ENCODE measurements around the gene NECAB3. TPM values are rescaled to one million over a fixed set of nuclear protein-coding genes. Genes with fewer than 3 reads are reported as not detected.

Gene NECAB3
- total RNA-seq, 1 donor, result 27.1 TPM

- Histone ChIP-seq H3K27me3 (ENCODE audit: insufficient read depth, low read length) (no peaks in the 10 kb centered on the region), H3K27ac (ENCODE audit: low read depth, low read length) (peak overlapping the region; percentile 64), H3K9me3 (ENCODE audit: low read depth, low read length) (no peaks in the 10 kb centered on the region), H3K4me1 (ENCODE audit: insufficient read depth, low read length) (peaks cover 6% of the 10 kb centered on the region), H3K4me3 (ENCODE audit: insufficient read depth, low read length) (peak overlapping the region; percentile 88), H4K20me1 (ENCODE audit: insufficient read depth, low read length) (no peaks in the 10 kb centered on the region), H2AFZ (ENCODE audit: low read length) (peak overlapping the region; percentile 97), H3K4me2 (ENCODE audit: insufficient read depth, low read length) (peak overlapping the region; percentile 96), H3K79me2 (ENCODE audit: insufficient read depth, low read length) (peaks cover 7% of the 10 kb centered on the region), H3K36me3 (ENCODE audit: insufficient read depth, low read length) (no peaks in the 10 kb centered on the region)
- TF ChIP-seq CTCF (IDR thresholded peaks at IDR 0.05; ENCODE audit: extremely low read depth, low read depth, low read length), result no peak
- DNase-seq (ENCODE audit: insufficient read length, low spot score, missing footprints), result no peak
Observed at GRCh38 chr20:33719277-33719988, 45.2 kb upstream of the NECAB3 start.

GRCh38 chr20:33716498-33716897 is 42.3 kb upstream of the NECAB3 start:
- peaks cover 7% of the 10 kb centered on the region for H3K79me2 ChIP-seq (ENCODE audit: insufficient read depth, low read length)
- peaks cover 6% of the 10 kb centered on the region for H3K4me1 ChIP-seq (ENCODE audit: insufficient read depth, low read length)
- no peak overlapping the region for H3K27ac ChIP-seq (ENCODE audit: low read depth, low read length)
- TF ChIP-seq CTCF (IDR thresholded peaks at IDR 0.05; ENCODE audit: extremely low read depth, low read depth, low read length), result no peak
- H3K4me3 ChIP-seq (ENCODE audit: insufficient read depth, low read length), result no peak overlapping the region
- H4K20me1 ChIP-seq (ENCODE audit: insufficient read depth, low read length), result no peaks in the 10 kb centered on the region
- no peak overlapping the region for H2AFZ ChIP-seq (ENCODE audit: low read length)
- H3K9me3 ChIP-seq (ENCODE audit: low read depth, low read length), result no peaks in the 10 kb centered on the region
- H3K27me3 ChIP-seq (ENCODE audit: insufficient read depth, low read length), result no peaks in the 10 kb centered on the region
- peaks cover 3% of the 10 kb centered on the region for H3K36me3 ChIP-seq (ENCODE audit: insufficient read depth, low read length)
- no peak overlapping the region for H3K4me2 ChIP-seq (ENCODE audit: insufficient read depth, low read length)
- no peak for DNase-seq (ENCODE audit: insufficient read length, low spot score, missing footprints)

GRCh38 chr20:33713865-33714367 is 39.7 kb upstream of the NECAB3 start:
- Histone ChIP-seq H3K4me3 (ENCODE audit: insufficient read depth, low read length) (no peak overlapping the region), H3K4me1 (ENCODE audit: insufficient read depth, low read length) (no peaks in the 10 kb centered on the region), H3K36me3 (ENCODE audit: insufficient read depth, low read length) (peaks cover 12% of the 10 kb centered on the region), H3K9me3 (ENCODE audit: low read depth, low read length) (no peaks in the 10 kb centered on the region), H3K27ac (ENCODE audit: low read depth, low read length) (no peak overlapping the region), H2AFZ (ENCODE audit: low read length) (no peak overlapping the region), H3K79me2 (ENCODE audit: insufficient read depth, low read length) (no peaks in the 10 kb centered on the region), H3K27me3 (ENCODE audit: insufficient read depth, low read length) (no peaks in the 10 kb centered on the region), H4K20me1 (ENCODE audit: insufficient read depth, low read length) (no peaks in the 10 kb centered on the region), H3K4me2 (ENCODE audit: insufficient read depth, low read length) (no peak overlapping the region)
- no peak for TF ChIP-seq CTCF (IDR thresholded peaks at IDR 0.05; ENCODE audit: extremely low read depth, low read depth, low read length)
- DNase-seq (ENCODE audit: insufficient read length, low spot score, missing footprints), result no peak

- TF ChIP-seq CTCF (IDR thresholded peaks at IDR 0.05; ENCODE audit: extremely low read depth, low read depth, low read length), result no peak
- DNase-seq (ENCODE audit: insufficient read length, low spot score, missing footprints), result peak; percentile 27
Observed at GRCh38 chr20:33711446-33711738, 37.2 kb upstream of the NECAB3 start.

More at GRCh38 chr20:33711446-33711738, 37.2 kb upstream of the NECAB3 start:
- no peaks in the 10 kb centered on the region for H3K27me3 ChIP-seq (ENCODE audit: insufficient read depth, low read length)
- no peak overlapping the region for H3K4me2 ChIP-seq (ENCODE audit: insufficient read depth, low read length)
- H2AFZ ChIP-seq (ENCODE audit: low read length), result no peak overlapping the region
- H3K27ac ChIP-seq (ENCODE audit: low read depth, low read length), result no peak overlapping the region
- no peaks in the 10 kb centered on the region for H3K4me1 ChIP-seq (ENCODE audit: insufficient read depth, low read length)
- no peaks in the 10 kb centered on the region for H4K20me1 ChIP-seq (ENCODE audit: insufficient read depth, low read length)
- no peaks in the 10 kb centered on the region for H3K9me3 ChIP-seq (ENCODE audit: low read depth, low read length)
- H3K79me2 ChIP-seq (ENCODE audit: insufficient read depth, low read length), result no peaks in the 10 kb centered on the region
- H3K36me3 ChIP-seq (ENCODE audit: insufficient read depth, low read length), result peaks cover 18% of the 10 kb centered on the region
- H3K4me3 ChIP-seq (ENCODE audit: insufficient read depth, low read length), result no peak overlapping the region

All from osteoblast (primary cell).